Colonic mucosa (tissue), 4 donors: ENCODE data around the gene PLD1. TPM values are rescaled to one million over a fixed set of nuclear protein-coding genes. Genes with fewer than 3 reads are reported as not detected.

Experiments
- DNase-seq: peaks from one replicate; pipeline ENCODE4 v3.0.0-alpha.2; 2020
- H3K27ac ChIP-seq: fragments of 200-600 bp; one replicate; pipeline ENCODE4 v1.8.0; 2021
- H3K27me3 ChIP-seq: fragments of 200-600 bp; one replicate; pipeline ENCODE4 v1.8.0; 2021
- H3K36me3 ChIP-seq: fragments of 200-600 bp; one replicate; pipeline ENCODE4 v1.8.0; 2021
- H3K4me1 ChIP-seq: fragments of 200-600 bp; one replicate; pipeline ENCODE4 v1.8.0; 2021; ENCODE audit warnings: mild to moderate bottlenecking
- H3K4me3 ChIP-seq: fragments of 200-600 bp; one replicate; pipeline ENCODE4 v1.8.0; 2021
- H3K9ac ChIP-seq, 2 donors: one replicate each; pipeline ENCODE4 v1.7.0; 2013; ENCODE audit warnings: control low read depth in 2 of 2, low read depth in 2 of 2, low read length in 2 of 2
- H3K9me3 ChIP-seq: fragments of 200-600 bp; one replicate; pipeline ENCODE4 v1.8.0; 2021
- intact Hi-C: fragments of 100-400 bp; cut with DNase I; formaldehyde crosslinking; loops from one replicate; pipeline ENCODE4 v1.14.1; 2022
- total RNA-seq, 2 donors: library from RNA; stranded (reverse); fragmentation: NEBNext Ultra II Directional in 1 of 2; extraction: Animal tissue kit (Norgen Biotek cat#: 25700) in 1 of 2; gene quantifications; one replicate each; pipeline ENCODE4 v1.2.1, GENCODE V29; 2021
- TF ChIP-seq, protein P1 (sequence below): fragments of 200-600 bp; IDR thresholded peaks from one replicate; pipeline ENCODE4 v1.8.0; 2022; ENCODE audit warnings: antibody characterized with exemption, mild to moderate bottlenecking
- donor health status: healthy.
- donor health status: DM: no; HTN: no; CAD: no.
- donor health status: DM: no; HTN: no; CAD: no.

The PLD1 gene
- total RNA-seq, 2 donors from 2014 or later: 49.6 to 81.3 TPM

DNA sequence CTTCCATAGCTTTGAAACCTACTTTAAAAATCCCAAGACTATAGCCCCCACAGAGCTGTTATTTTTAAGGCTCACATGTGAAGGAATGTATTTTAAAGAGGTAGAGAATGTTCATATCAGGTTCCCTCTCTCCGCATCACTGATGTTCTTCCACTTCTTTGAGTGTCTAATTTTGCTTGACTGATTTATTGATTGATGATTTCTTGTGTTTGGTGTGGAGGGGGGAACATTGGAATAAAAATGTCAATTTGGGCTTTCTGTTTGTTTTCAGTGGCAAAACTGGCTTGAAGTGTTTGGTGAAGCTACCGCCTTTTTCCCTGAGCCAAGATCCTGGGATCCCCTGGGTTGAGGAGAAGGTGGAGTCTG is 30.1 kb upstream of the PLD1 start:
- TF ChIP-seq, protein P1, sequence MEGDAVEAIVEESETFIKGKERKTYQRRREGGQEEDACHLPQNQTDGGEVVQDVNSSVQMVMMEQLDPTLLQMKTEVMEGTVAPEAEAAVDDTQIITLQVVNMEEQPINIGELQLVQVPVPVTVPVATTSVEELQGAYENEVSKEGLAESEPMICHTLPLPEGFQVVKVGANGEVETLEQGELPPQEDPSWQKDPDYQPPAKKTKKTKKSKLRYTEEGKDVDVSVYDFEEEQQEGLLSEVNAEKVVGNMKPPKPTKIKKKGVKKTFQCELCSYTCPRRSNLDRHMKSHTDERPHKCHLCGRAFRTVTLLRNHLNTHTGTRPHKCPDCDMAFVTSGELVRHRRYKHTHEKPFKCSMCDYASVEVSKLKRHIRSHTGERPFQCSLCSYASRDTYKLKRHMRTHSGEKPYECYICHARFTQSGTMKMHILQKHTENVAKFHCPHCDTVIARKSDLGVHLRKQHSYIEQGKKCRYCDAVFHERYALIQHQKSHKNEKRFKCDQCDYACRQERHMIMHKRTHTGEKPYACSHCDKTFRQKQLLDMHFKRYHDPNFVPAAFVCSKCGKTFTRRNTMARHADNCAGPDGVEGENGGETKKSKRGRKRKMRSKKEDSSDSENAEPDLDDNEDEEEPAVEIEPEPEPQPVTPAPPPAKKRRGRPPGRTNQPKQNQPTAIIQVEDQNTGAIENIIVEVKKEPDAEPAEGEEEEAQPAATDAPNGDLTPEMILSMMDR: no peak
- Histone ChIP-seq H3K4me1 (peaks cover 6% of the 10 kb centered on the region), H3K9ac (no peak overlapping the region), H3K27me3 (no peaks in the 10 kb centered on the region), H3K36me3 (no peaks in the 10 kb centered on the region), H3K27ac (no peak overlapping the region), H3K9me3 (no peaks in the 10 kb centered on the region), H3K4me3 (no peak overlapping the region)
- intact Hi-C loops: no loop called here
- no peak for DNase-seq

DNA sequence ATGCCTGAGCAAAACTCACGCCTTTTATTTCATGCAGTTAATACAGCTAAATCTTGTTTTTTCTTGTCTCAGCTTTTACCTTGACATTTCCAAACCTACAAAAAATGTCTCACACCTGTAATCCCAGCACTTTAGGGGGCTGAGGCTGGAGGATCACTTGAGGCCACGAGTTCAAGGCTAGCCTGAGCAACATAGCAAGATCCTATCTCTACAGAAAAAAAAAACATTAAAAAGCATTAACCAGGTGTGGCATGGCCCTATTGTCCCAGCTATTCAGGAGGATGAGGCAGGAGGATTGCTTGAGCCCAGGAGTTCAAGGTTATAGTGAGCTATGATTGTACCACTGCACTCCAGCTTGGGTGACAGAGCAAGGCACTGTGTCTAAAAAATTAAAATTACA is 29.0 kb upstream of the PLD1 start:
- DNase-seq: no peak
- H3K4me1 ChIP-seq: peaks cover 6% of the 10 kb centered on the region
- TF ChIP-seq, protein P1: no peak
- H3K9me3 ChIP-seq: no peaks in the 10 kb centered on the region
- H3K36me3 ChIP-seq: no peaks in the 10 kb centered on the region
- intact Hi-C loops: no loop called here
- H3K27ac ChIP-seq: no peak overlapping the region
- H3K27me3 ChIP-seq: no peaks in the 10 kb centered on the region
- H3K9ac ChIP-seq: no peak overlapping the region
- no peak overlapping the region for H3K4me3 ChIP-seq

DNA sequence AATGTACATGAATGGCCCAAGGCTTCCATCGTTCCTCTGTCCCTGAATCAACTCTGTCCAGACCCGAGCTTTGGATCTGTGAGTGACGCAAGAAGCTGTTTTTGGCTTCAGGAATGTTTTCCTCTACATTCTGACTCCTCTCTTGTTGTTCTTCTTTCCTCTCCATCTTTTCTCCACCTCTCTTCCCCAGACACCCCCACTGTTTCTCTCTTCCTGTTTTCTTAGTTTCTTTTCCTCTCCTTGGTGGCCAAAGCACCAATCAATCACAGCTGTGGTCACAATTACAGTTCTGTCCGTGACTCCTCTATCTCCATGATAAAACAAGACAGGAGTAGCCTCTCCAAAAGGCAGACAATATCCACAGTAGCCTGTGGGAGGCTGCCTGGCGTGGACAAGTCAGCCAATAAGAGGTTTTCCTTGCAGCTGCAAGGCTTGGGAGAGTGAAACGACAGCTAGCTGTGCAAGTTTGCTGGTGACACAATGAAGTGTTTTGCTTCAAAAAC is 28.0 kb upstream of the PLD1 start:
- no peak for DNase-seq
- Histone ChIP-seq H3K27ac (peak overlapping the region; percentile 32), H3K36me3 (no peaks in the 10 kb centered on the region), H3K27me3 (no peaks in the 10 kb centered on the region), H3K9ac (no peak overlapping the region), H3K4me3 (no peak overlapping the region), H3K9me3 (no peaks in the 10 kb centered on the region), H3K4me1 (peaks cover 6% of the 10 kb centered on the region)
- TF ChIP-seq, protein P1: no peak
- intact Hi-C loops: no loop called here

DNA sequence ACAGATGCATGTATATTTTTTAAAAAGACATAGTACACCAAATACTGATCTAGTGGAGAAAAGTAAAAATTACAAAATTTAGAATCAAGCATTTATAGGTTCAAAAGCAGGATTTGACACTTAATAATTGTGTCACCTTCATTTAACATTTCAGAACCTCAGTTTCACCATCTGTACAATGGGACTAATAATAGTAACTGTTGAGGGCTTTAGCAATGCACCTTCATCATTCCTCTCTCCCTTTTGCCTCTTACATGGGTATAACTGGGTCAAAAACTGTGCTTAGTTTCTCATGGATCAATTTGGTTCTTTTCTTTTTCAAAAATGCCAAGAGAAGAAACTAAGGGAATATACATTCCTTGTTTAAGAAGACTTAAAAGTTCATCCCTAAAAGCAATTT is 27.4 kb upstream of the PLD1 start:
- intact Hi-C loops: no loop called here
- DNase-seq: no peak
- H3K9me3 ChIP-seq: no peaks in the 10 kb centered on the region
- peaks cover 6% of the 10 kb centered on the region for H3K4me1 ChIP-seq
- H3K9ac ChIP-seq: no peak overlapping the region
- no peaks in the 10 kb centered on the region for H3K36me3 ChIP-seq
- H3K27ac ChIP-seq: peak overlapping the region; percentile 32
- TF ChIP-seq, protein P1: no peak
- H3K27me3 ChIP-seq: no peaks in the 10 kb centered on the region
- no peak overlapping the region for H3K4me3 ChIP-seq

DNA sequence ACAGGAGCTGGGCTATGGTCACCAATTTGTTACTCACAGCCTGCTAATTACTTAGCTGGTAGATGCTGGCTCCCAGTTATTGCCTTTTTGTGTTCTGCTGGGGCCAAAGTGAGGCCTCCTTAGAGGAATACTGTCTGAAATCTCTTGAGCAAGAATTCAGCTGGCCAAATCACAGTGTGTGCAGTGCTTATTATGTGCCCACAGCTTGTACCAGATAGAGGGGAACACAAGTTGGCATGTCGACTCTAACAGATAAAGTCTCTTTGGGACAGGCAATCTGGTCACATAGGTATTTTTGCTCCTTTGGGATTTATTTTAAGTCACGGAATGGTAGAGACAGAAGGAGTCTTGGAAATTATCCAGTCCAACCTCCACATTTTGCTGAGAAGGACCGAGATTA is 26.6 kb upstream of the PLD1 start:
- DNase-seq: no peak
- H3K4me3 ChIP-seq: no peak overlapping the region
- no peaks in the 10 kb centered on the region for H3K36me3 ChIP-seq
- peaks cover 6% of the 10 kb centered on the region for H3K4me1 ChIP-seq
- H3K9ac ChIP-seq: no peak overlapping the region
- intact Hi-C loops: no loop called here
- H3K27me3 ChIP-seq: no peaks in the 10 kb centered on the region
- TF ChIP-seq, protein P1: no peak
- H3K27ac ChIP-seq: no peak overlapping the region
- no peaks in the 10 kb centered on the region for H3K9me3 ChIP-seq

DNA sequence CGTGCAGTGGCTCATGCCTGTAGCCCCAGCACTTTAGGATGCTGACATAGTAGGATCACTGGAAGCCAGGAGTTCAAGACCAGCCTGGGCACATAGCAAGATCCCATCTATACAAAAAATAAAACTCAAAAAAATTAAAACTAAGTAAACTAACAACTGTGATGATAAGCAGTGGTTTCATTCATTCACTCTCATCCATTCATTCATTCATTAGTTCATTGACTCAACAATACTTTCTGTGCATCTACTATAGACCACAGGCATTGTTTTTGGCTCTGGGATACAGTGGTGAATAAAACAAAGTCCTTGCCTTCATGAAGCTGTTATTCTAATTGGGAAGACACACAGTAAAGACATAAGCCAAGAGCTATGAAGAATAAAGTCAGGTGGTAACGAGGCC is 25.3 kb upstream of the PLD1 start:
- no peak overlapping the region for H3K27ac ChIP-seq
- no peaks in the 10 kb centered on the region for H3K27me3 ChIP-seq
- H3K4me1 ChIP-seq: peaks cover 6% of the 10 kb centered on the region
- intact Hi-C loops: no loop called here
- no peaks in the 10 kb centered on the region for H3K9me3 ChIP-seq
- H3K36me3 ChIP-seq: no peaks in the 10 kb centered on the region
- no peak overlapping the region for H3K4me3 ChIP-seq
- TF ChIP-seq, protein P1: no peak
- no peak overlapping the region for H3K9ac ChIP-seq
- DNase-seq: no peak
